Measurements from ENCODE around the gene SNX25.

Gene SNX25

GRCh38 chr4:185399466-185399865, 190.1 kb downstream of the SNX25 start:
- no peak overlapping the region for H3K27ac Mint-ChIP-seq
- peaks cover 68% of the 10 kb centered on the region for H3K36me3 Mint-ChIP-seq (ENCODE audit: low read depth)
- peaks cover 43% of the 10 kb centered on the region for H3K4me1 Mint-ChIP-seq (ENCODE audit: low read depth)
- no peak overlapping the region for H3K4me3 Mint-ChIP-seq
- H3K9me3 Mint-ChIP-seq, result no peaks in the 10 kb centered on the region
- no peaks in the 10 kb centered on the region for H3K27me3 Mint-ChIP-seq
- DNase-seq, result no peak

GRCh38 chr4:185404031-185404430, 194.6 kb downstream of the SNX25 start:
- DNase-seq, result no peak
- H3K9me3 Mint-ChIP-seq, result no peaks in the 10 kb centered on the region
- H3K36me3 Mint-ChIP-seq (ENCODE audit: low read depth), result peaks cover 85% of the 10 kb centered on the region
- no peak overlapping the region for H3K27ac Mint-ChIP-seq
- no peak overlapping the region for H3K4me3 Mint-ChIP-seq
- H3K27me3 Mint-ChIP-seq, result no peaks in the 10 kb centered on the region
- peaks cover 22% of the 10 kb centered on the region for H3K4me1 Mint-ChIP-seq (ENCODE audit: low read depth)

DNA sequence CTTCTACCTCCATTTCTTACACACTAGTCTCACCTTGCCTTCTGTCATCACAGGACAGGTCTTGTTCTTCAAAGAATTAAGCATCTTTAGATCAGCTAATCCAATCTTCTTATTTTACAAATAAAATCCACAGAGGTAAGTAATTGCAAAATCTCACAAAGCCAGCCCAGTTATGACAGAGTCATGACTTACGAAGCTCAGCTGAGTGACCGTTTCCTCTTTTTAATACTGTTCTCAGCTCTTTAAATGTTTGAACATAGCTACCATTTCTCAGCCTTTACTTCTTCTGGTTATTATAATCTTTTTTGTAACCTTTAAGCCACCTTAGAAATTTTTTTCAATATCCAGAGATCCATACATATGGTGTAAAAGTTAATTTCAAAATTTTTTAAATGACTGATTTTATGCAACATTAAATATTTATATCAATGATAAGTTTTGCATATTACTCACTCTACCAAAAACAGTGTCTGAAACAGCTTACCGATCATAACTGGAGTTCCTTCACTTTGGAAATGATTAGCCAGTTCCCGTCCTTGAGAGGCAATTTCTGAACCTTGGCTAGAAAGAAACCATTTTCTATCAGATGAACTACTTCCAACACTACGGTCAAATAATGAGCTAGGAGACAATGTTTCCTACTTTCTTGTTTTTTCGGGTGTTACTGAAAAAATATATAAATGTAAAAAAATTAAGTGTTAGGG, 196.1 kb downstream of the SNX25 start:
- H3K27me3 Mint-ChIP-seq, result no peaks in the 10 kb centered on the region
- H3K27ac Mint-ChIP-seq, result peak overlapping the region; percentile 76
- peaks cover 78% of the 10 kb centered on the region for H3K36me3 Mint-ChIP-seq (ENCODE audit: low read depth)
- H3K9me3 Mint-ChIP-seq, result no peaks in the 10 kb centered on the region
- H3K4me3 Mint-ChIP-seq, result no peak overlapping the region
- H3K4me1 Mint-ChIP-seq (ENCODE audit: low read depth), result peaks cover 11% of the 10 kb centered on the region
- DNase-seq, result no peak

GRCh38 chr4:185408432-185408831, 199.0 kb downstream of the SNX25 start:
- no peak for DNase-seq
- H3K36me3 Mint-ChIP-seq (ENCODE audit: low read depth), result peaks cover 72% of the 10 kb centered on the region
- H3K27me3 Mint-ChIP-seq, result no peaks in the 10 kb centered on the region
- H3K27ac Mint-ChIP-seq, result no peak overlapping the region
- H3K9me3 Mint-ChIP-seq, result no peaks in the 10 kb centered on the region
- H3K4me1 Mint-ChIP-seq (ENCODE audit: low read depth), result peaks cover 11% of the 10 kb centered on the region
- no peak overlapping the region for H3K4me3 Mint-ChIP-seq

DNA sequence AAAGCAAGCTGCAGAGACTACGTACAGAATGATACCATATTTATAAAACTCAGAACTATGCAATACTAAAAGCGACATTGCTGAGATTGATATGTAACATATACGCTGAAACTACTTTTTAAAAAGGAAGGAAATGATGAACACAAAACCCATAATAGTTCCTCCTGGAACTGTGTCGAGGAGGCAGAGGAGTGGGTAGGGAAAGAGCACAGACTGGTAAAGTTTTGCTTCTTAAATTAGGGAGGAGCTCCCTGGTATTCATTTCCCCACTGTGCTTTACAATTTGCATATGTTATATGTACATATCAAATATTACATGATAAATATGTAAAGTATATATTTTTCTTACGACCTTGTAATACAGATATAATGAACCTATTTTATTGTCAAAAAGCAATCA, 202.5 kb downstream of the SNX25 start:
- Mint-ChIP-seq H3K36me3 (ENCODE audit: low read depth) (peaks cover 68% of the 10 kb centered on the region), H3K27me3 (no peaks in the 10 kb centered on the region), H3K4me3 (no peak overlapping the region), H3K9me3 (no peaks in the 10 kb centered on the region), H3K27ac (no peak overlapping the region), H3K4me1 (ENCODE audit: low read depth) (no peaks in the 10 kb centered on the region)
- no peak for DNase-seq

DNA sequence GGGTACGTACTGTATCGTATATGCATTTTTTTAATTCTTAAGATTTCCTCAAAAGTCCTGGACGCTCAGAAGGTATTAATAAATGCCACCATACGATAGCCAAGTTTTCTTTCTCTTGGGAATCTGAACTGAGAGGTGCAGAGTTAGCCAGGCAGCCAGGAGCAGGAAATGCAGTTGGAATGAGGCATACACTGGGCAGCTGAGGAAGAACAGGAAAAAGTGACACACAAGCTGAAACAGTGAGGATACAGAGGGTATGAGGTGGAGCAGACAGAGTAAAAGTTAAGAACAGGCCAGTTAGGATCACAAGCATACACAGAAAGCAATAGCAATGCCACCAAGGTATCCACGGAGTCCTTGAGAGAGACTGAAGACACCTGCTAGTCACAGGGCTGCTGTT, 203.0 kb downstream of the SNX25 start:
- Mint-ChIP-seq H3K4me1 (ENCODE audit: low read depth) (no peaks in the 10 kb centered on the region), H3K4me3 (no peak overlapping the region), H3K27me3 (no peaks in the 10 kb centered on the region), H3K27ac (no peak overlapping the region), H3K9me3 (no peaks in the 10 kb centered on the region), H3K36me3 (ENCODE audit: low read depth) (peaks cover 74% of the 10 kb centered on the region)
- no peak for DNase-seq

All from activated T-cell treated with anti-CD3 and anti-CD28 coated beads, Interleukin-2, amount 50 U/mL, for 24 hours (primary cell).